Measurements from ENCODE around the gene ZIC5. TPM values are rescaled to one million over a fixed set of nuclear protein-coding genes. Genes with fewer than 3 reads are reported as not detected.
"Not testable (repeated sequence)": the region's sequence is repeated elsewhere in the genome, so short reads cannot be mapped to it uniquely, and the experiment has no call there.

ZIC5 gene
- total RNA-seq, 3 donors from 2014 or later: not detected

- not testable (repeated sequence) for H3K9me3 Mint-ChIP-seq; ATAC-seq; H3K4me1 Mint-ChIP-seq (ENCODE audit: low read depth); H3K36me3 Mint-ChIP-seq (ENCODE audit: insufficient read depth); DNase-seq; H3K4me3 Mint-ChIP-seq
- peaks cover 76% of the 10 kb centered on the region for H3K27me3 Mint-ChIP-seq (ENCODE audit: low read depth)
Measured at GRCh38 chr13:99951666-99952065, 19.9 kb downstream of the ZIC5 start.

GRCh38 chr13:99949679-99950413 is 21.7 kb downstream of the ZIC5 start:
- Mint-ChIP-seq H3K4me1 (ENCODE audit: low read depth) (no peaks in the 10 kb centered on the region), H3K36me3 (ENCODE audit: insufficient read depth) (no peaks in the 10 kb centered on the region), H3K9me3 (no peaks in the 10 kb centered on the region), H3K27me3 (ENCODE audit: low read depth) (peaks cover 67% of the 10 kb centered on the region), H3K4me3 (no peak overlapping the region)
- ATAC-seq (no peak), DNase-seq (no peak)

- no peaks in the 10 kb centered on the region for H3K36me3 Mint-ChIP-seq (ENCODE audit: insufficient read depth)
- peaks cover 68% of the 10 kb centered on the region for H3K27me3 Mint-ChIP-seq (ENCODE audit: low read depth)
- no peak overlapping the region for H3K4me3 Mint-ChIP-seq
- no peaks in the 10 kb centered on the region for H3K9me3 Mint-ChIP-seq
- DNase-seq (no peak), ATAC-seq (no peak)
- no peaks in the 10 kb centered on the region for H3K4me1 Mint-ChIP-seq (ENCODE audit: low read depth)
Measured at GRCh38 chr13:99948907-99949678, 22.5 kb downstream of the ZIC5 start.

- Mint-ChIP-seq H3K4me1 (ENCODE audit: low read depth) (no peaks in the 10 kb centered on the region), H3K36me3 (ENCODE audit: insufficient read depth) (no peaks in the 10 kb centered on the region), H3K27me3 (ENCODE audit: low read depth) (peaks cover 66% of the 10 kb centered on the region)
Measured at GRCh38 chr13:99948411-99948810, 23.2 kb downstream of the ZIC5 start.

GRCh38 chr13:99947666-99948065 is 23.9 kb downstream of the ZIC5 start:
- ATAC-seq: no peak
- no peak overlapping the region for H3K4me3 Mint-ChIP-seq

More at GRCh38 chr13:99948411-99948810, 23.2 kb downstream of the ZIC5 start:
- DNase-seq (no peak), ATAC-seq (no peak)
- no peak overlapping the region for H3K4me3 Mint-ChIP-seq
- no peaks in the 10 kb centered on the region for H3K9me3 Mint-ChIP-seq

GRCh38 chr13:99945515-99945914 is 26.1 kb downstream of the ZIC5 start:
- H3K9me3 Mint-ChIP-seq; DNase-seq; ATAC-seq; H3K36me3 Mint-ChIP-seq (ENCODE audit: insufficient read depth); H3K4me1 Mint-ChIP-seq (ENCODE audit: low read depth); H3K4me3 Mint-ChIP-seq: not testable (repeated sequence)
- peaks cover 60% of the 10 kb centered on the region for H3K27me3 Mint-ChIP-seq (ENCODE audit: low read depth)

More at GRCh38 chr13:99947666-99948065, 23.9 kb downstream of the ZIC5 start:
- Mint-ChIP-seq H3K4me1 (ENCODE audit: low read depth) (no peaks in the 10 kb centered on the region), H3K36me3 (ENCODE audit: insufficient read depth) (no peaks in the 10 kb centered on the region), H3K9me3 (no peaks in the 10 kb centered on the region), H3K27me3 (ENCODE audit: low read depth) (peaks cover 62% of the 10 kb centered on the region)
- DNase-seq: no peak

GRCh38 chr13:99944606-99945005 is 27.0 kb downstream of the ZIC5 start:
- DNase-seq: no peak
- no peak for ATAC-seq
- Mint-ChIP-seq H3K9me3 (no peaks in the 10 kb centered on the region), H3K36me3 (ENCODE audit: insufficient read depth) (no peaks in the 10 kb centered on the region), H3K4me1 (ENCODE audit: low read depth) (no peaks in the 10 kb centered on the region), H3K4me3 (no peak overlapping the region), H3K27me3 (ENCODE audit: low read depth) (peaks cover 61% of the 10 kb centered on the region)

- peaks cover 56% of the 10 kb centered on the region for H3K27me3 Mint-ChIP-seq (ENCODE audit: low read depth)
Measured at GRCh38 chr13:99944102-99944501, 27.5 kb downstream of the ZIC5 start.

GRCh38 chr13:99941911-99942310 is 29.7 kb downstream of the ZIC5 start:
- H3K9me3 Mint-ChIP-seq: no peaks in the 10 kb centered on the region
- no peak overlapping the region for H3K4me3 Mint-ChIP-seq
- H3K4me1 Mint-ChIP-seq (ENCODE audit: low read depth): no peaks in the 10 kb centered on the region
- DNase-seq (no peak), ATAC-seq (no peak)
- no peaks in the 10 kb centered on the region for H3K36me3 Mint-ChIP-seq (ENCODE audit: insufficient read depth)
- H3K27me3 Mint-ChIP-seq (ENCODE audit: low read depth): peaks cover 45% of the 10 kb centered on the region

More at GRCh38 chr13:99944102-99944501, 27.5 kb downstream of the ZIC5 start:
- Mint-ChIP-seq H3K4me3 (no peak overlapping the region), H3K4me1 (ENCODE audit: low read depth) (no peaks in the 10 kb centered on the region), H3K36me3 (ENCODE audit: insufficient read depth) (no peaks in the 10 kb centered on the region), H3K9me3 (no peaks in the 10 kb centered on the region)
- DNase-seq (no peak), ATAC-seq (no peak)

GRCh38 chr13:99941086-99941485 is 30.5 kb downstream of the ZIC5 start:
- DNase-seq (no peak), ATAC-seq (no peak)
- no peaks in the 10 kb centered on the region for H3K9me3 Mint-ChIP-seq
- H3K36me3 Mint-ChIP-seq (ENCODE audit: insufficient read depth): no peaks in the 10 kb centered on the region
- peaks cover 41% of the 10 kb centered on the region for H3K27me3 Mint-ChIP-seq (ENCODE audit: low read depth)
- H3K4me3 Mint-ChIP-seq: no peak overlapping the region
- H3K4me1 Mint-ChIP-seq (ENCODE audit: low read depth): no peaks in the 10 kb centered on the region

GRCh38 chr13:99938635-99939034 is 32.9 kb downstream of the ZIC5 start:
- Mint-ChIP-seq H3K27me3 (ENCODE audit: low read depth) (peaks cover 32% of the 10 kb centered on the region), H3K9me3 (no peaks in the 10 kb centered on the region), H3K36me3 (ENCODE audit: insufficient read depth) (no peaks in the 10 kb centered on the region), H3K4me1 (ENCODE audit: low read depth) (no peaks in the 10 kb centered on the region), H3K4me3 (no peak overlapping the region)
- ATAC-seq (no peak), DNase-seq (no peak)

GRCh38 chr13:99935772-99936171 is 35.8 kb downstream of the ZIC5 start:
- H3K4me1 Mint-ChIP-seq (ENCODE audit: low read depth): peaks cover 1% of the 10 kb centered on the region
- DNase-seq (no peak), ATAC-seq (no peak)
- H3K4me3 Mint-ChIP-seq: no peak overlapping the region
- no peaks in the 10 kb centered on the region for H3K36me3 Mint-ChIP-seq (ENCODE audit: insufficient read depth)
- H3K9me3 Mint-ChIP-seq: no peaks in the 10 kb centered on the region
- peaks cover 26% of the 10 kb centered on the region for H3K27me3 Mint-ChIP-seq (ENCODE audit: low read depth)

GRCh38 chr13:99932912-99933311 is 38.7 kb downstream of the ZIC5 start:
- ATAC-seq (no peak), DNase-seq (no peak)
- Mint-ChIP-seq H3K9me3 (no peaks in the 10 kb centered on the region), H3K4me1 (ENCODE audit: low read depth) (peaks cover 1% of the 10 kb centered on the region), H3K27me3 (ENCODE audit: low read depth) (peaks cover 27% of the 10 kb centered on the region), H3K36me3 (ENCODE audit: insufficient read depth) (no peaks in the 10 kb centered on the region), H3K4me3 (no peak overlapping the region)

GRCh38 chr13:99930925-99931324 is 40.6 kb downstream of the ZIC5 start:
- Mint-ChIP-seq H3K4me1 (ENCODE audit: low read depth) (peaks cover 1% of the 10 kb centered on the region), H3K4me3 (no peak overlapping the region), H3K36me3 (ENCODE audit: insufficient read depth) (no peaks in the 10 kb centered on the region), H3K27me3 (ENCODE audit: low read depth) (peaks cover 24% of the 10 kb centered on the region), H3K9me3 (no peaks in the 10 kb centered on the region)
- DNase-seq (no peak), ATAC-seq (no peak)

- ATAC-seq (no peak), DNase-seq (no peak)
- peaks cover 23% of the 10 kb centered on the region for H3K27me3 Mint-ChIP-seq (ENCODE audit: low read depth)
- H3K9me3 Mint-ChIP-seq: no peaks in the 10 kb centered on the region
- no peaks in the 10 kb centered on the region for H3K36me3 Mint-ChIP-seq (ENCODE audit: insufficient read depth)
- H3K4me1 Mint-ChIP-seq (ENCODE audit: low read depth): peaks cover 1% of the 10 kb centered on the region
- H3K4me3 Mint-ChIP-seq: no peak overlapping the region
Measured at GRCh38 chr13:99929866-99930265, 41.7 kb downstream of the ZIC5 start.

Measured in activated T-cell treated with anti-CD3 and anti-CD28 coated beads, Interleukin-2, amount 50 U/mL, for 4 hours (primary cell).